Mesothelial cell of epicardium (in vitro differentiated cells): Measurements from ENCODE around the gene MTX1. TPM values are rescaled to one million over a fixed set of nuclear protein-coding genes. Genes with fewer than 3 reads are reported as not detected.

Source experiments
- DNase-seq, 2 experiments: peaks; one replicate each; pipeline ENCODE4 v3.0.0; 2021; ENCODE audit warnings: low spot score in 2 of 2; ENCODE audit not compliant: unreplicated experiment in 2 of 2
- H3K27ac Mint-ChIP-seq: 2 replicates; pipeline ENCODE4 v1.8.0; 2021; ENCODE audit warnings: mixed read lengths
- H3K27me3 Mint-ChIP-seq: 2 replicates; pipeline ENCODE4 v1.8.0; 2021; ENCODE audit warnings: low read depth, mixed read lengths
- H3K36me3 Mint-ChIP-seq: 2 replicates; pipeline ENCODE4 v1.8.0; 2021; ENCODE audit warnings: mixed read lengths
- H3K4me1 Mint-ChIP-seq: 2 replicates; pipeline ENCODE4 v1.8.0; 2021; ENCODE audit warnings: mixed read lengths
- H3K4me3 Mint-ChIP-seq: 2 replicates; pipeline ENCODE4 v1.8.0; 2021; ENCODE audit warnings: mild to moderate bottlenecking, moderate library complexity, mixed read lengths
- H3K9me3 Mint-ChIP-seq: 2 replicates; pipeline ENCODE4 v1.8.0; 2021; ENCODE audit warnings: mixed read lengths
- total RNA-seq: library from RNA; stranded (reverse); gene quantifications from 3 replicates; pipeline ENCODE4 v1.2.1, GENCODE V29; 2021
- TF ChIP-seq, protein P1 (sequence below): fragments of 200-600 bp; sonication (generic); IDR thresholded peaks from one replicate; pipeline ENCODE4 v1.5.0; 2021; ENCODE audit warnings: antibody characterized with exemption; ENCODE audit not compliant: unreplicated experiment

MTX1 gene
- total RNA-seq, 1 donor from 2014 or later, result 35.7 TPM

DNA sequence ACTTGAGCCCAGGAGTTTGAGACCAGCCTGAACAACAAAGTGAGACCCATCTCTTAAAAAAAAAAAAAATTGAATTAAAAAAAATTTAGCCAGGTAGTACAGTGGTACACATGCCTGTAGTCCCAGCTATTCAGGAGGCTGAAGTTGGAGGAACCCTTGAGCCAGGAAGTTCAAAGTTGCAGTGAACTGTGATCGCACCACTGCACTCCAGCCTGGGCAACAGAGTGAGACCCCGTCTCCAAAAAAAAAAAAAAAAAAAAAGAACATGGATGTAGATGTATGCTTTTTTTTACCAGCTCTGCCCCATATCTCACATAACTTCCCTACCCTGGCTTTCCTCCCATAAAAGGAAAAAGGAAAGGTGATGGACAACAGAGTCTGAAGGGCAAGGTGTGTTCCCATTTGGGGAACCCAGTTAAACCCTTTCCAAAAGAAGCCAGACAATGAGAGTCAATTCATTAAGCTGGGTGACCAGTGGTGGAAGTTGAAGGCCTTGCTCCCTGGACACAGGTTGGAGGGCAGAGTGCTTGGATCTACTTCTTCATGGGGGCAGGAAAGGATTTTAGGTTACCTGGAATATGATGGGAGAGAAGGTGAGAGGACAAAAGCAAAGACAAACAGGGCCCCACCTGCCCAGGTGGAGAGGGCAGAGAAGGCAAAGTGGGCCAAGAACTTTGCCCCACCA, 38.3 kb upstream of the MTX1 start:
- TF ChIP-seq, protein P1, sequence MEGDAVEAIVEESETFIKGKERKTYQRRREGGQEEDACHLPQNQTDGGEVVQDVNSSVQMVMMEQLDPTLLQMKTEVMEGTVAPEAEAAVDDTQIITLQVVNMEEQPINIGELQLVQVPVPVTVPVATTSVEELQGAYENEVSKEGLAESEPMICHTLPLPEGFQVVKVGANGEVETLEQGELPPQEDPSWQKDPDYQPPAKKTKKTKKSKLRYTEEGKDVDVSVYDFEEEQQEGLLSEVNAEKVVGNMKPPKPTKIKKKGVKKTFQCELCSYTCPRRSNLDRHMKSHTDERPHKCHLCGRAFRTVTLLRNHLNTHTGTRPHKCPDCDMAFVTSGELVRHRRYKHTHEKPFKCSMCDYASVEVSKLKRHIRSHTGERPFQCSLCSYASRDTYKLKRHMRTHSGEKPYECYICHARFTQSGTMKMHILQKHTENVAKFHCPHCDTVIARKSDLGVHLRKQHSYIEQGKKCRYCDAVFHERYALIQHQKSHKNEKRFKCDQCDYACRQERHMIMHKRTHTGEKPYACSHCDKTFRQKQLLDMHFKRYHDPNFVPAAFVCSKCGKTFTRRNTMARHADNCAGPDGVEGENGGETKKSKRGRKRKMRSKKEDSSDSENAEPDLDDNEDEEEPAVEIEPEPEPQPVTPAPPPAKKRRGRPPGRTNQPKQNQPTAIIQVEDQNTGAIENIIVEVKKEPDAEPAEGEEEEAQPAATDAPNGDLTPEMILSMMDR, result no peak
- Mint-ChIP-seq H3K4me1 (peaks cover 32% of the 10 kb centered on the region), H3K9me3 (no peaks in the 10 kb centered on the region), H3K27ac (no peak overlapping the region), H3K4me3 (no peak overlapping the region), H3K27me3 (peaks cover 11% of the 10 kb centered on the region), H3K36me3 (peaks cover 8% of the 10 kb centered on the region)
- DNase-seq, result no peak

DNA sequence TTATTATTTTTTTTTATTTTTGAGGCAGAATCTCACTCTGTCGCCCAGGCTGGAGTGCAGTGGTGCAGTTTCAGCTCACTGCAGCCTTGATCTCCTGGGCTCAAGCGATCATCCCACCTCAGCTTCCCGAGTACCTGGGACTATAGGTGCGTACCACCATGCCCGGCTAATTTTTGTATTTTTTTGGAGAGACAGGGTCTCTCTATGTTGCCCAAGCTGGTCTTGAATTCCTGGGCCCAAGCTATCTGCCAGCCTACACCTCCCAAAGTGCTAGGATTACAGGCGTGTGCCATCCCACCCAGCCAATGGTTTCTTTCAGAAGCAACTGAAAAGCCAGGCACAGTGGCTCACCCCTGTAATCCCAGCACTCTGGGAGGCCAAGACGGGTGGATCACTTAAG, 37.7 kb upstream of the MTX1 start:
- Mint-ChIP-seq H3K27ac (no peak overlapping the region), H3K27me3 (peaks cover 11% of the 10 kb centered on the region), H3K36me3 (peaks cover 8% of the 10 kb centered on the region), H3K4me1 (peaks cover 32% of the 10 kb centered on the region), H3K9me3 (no peaks in the 10 kb centered on the region), H3K4me3 (no peak overlapping the region)
- DNase-seq, result peak in 1 of 2 experiments; percentile 3
- TF ChIP-seq, protein P1, result no peak

DNA sequence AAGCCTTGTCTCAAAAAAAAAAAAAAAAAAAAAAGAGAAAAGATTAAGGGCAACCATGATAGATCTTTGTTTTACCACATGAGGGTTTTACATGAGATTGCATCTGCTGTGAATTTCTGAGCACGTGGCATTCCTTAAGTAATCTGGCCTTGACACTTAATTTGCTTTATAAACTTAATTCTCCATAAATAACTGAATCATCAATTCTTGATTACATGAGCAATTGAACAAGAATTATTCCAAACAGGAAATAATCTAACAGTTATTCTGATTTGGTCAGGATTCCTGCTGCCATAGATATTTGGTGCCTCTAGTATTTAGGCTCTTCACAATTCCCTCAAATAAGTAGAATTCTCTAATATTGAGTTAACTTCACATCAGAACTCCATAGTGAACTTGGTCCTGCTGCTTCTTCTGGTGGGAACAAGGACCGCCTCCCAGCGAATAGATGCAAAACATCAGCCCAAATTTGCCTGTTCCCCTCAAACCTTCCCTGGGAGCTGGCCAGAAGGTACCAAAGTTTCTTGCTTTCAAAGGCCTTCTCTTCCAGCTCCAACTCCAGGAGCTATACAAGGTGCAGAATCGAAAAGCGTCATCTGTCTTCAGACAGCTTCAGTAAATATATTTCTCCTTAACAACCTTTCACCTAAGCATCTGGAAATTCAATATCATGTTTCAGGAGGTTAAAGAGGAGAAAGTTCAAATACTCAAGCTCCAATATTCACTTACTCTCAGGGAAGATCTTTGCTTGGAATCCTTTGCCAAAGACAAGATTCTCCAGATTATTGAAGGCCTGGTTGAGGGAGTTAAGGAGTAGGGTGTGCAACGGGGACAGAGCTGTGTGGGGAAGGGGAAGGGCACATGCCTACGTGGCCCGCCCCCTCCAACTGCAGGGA, 36.4 kb upstream of the MTX1 start:
- peaks cover 32% of the 10 kb centered on the region for H3K4me1 Mint-ChIP-seq
- no peaks in the 10 kb centered on the region for H3K9me3 Mint-ChIP-seq
- H3K4me3 Mint-ChIP-seq, result peak overlapping the region; percentile 99
- peaks cover 8% of the 10 kb centered on the region for H3K36me3 Mint-ChIP-seq
- peak overlapping the region; percentile 99 for H3K27ac Mint-ChIP-seq
- TF ChIP-seq, protein P1, result no peak
- H3K27me3 Mint-ChIP-seq, result peaks cover 11% of the 10 kb centered on the region
- peak in 1 of 2 experiments; percentile 48 for DNase-seq

DNA sequence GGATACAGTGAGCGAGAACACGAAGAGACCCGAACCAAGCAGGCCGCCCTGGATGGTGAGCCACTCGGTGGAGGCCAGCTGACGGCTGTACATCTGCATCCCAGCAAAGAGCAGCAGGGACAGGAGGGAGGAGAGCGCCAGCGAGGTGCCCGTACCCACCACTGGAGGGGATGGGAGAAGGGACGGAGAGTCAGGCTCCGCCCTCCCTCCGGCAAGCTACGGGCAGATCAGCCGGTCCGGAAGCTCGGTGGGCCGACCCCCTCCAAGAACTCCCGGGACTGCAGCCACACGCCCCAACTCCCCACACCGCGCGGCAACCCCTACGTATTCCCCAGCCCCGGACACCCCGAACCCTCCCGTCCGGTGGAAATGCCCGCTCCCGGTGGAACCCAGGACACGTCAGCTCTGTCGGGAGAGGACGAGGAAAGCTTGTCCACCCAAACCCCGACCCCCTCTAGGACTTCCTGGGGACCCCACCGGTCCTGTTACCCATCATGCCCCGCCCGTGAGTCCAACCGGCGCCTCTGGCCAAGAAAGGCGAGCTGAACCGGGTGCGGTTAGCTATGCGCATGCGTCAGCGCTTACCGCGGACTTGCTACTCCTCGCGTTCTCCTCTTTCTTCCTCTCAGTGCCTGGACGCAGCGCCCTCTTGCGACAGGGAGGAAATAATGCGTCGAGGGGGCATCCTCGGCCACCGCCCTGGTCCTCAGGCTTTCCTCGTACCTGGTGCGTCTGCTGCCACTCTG, 35.6 kb upstream of the MTX1 start, which contains the start of gene KRTCAP2:
Gene KRTCAP2, minus strand, starts transcription at position 573 of the 746 bp plus-strand sequence. Its CDS starts 80 bp downstream, at position 493.
- Mint-ChIP-seq H3K36me3 (peaks cover 8% of the 10 kb centered on the region), H3K27ac (peak within 1 kb of the TSS; percentile 99), H3K4me1 (peaks cover 27% of the 10 kb centered on the region), H3K9me3 (no peaks in the 10 kb centered on the region), H3K27me3 (peaks cover 11% of the 10 kb centered on the region), H3K4me3 (peak within 1 kb of the TSS; percentile 99)
- TF ChIP-seq, protein P1, result peak; percentile 85
- DNase-seq, result peak; percentile 88 to 95

DNA sequence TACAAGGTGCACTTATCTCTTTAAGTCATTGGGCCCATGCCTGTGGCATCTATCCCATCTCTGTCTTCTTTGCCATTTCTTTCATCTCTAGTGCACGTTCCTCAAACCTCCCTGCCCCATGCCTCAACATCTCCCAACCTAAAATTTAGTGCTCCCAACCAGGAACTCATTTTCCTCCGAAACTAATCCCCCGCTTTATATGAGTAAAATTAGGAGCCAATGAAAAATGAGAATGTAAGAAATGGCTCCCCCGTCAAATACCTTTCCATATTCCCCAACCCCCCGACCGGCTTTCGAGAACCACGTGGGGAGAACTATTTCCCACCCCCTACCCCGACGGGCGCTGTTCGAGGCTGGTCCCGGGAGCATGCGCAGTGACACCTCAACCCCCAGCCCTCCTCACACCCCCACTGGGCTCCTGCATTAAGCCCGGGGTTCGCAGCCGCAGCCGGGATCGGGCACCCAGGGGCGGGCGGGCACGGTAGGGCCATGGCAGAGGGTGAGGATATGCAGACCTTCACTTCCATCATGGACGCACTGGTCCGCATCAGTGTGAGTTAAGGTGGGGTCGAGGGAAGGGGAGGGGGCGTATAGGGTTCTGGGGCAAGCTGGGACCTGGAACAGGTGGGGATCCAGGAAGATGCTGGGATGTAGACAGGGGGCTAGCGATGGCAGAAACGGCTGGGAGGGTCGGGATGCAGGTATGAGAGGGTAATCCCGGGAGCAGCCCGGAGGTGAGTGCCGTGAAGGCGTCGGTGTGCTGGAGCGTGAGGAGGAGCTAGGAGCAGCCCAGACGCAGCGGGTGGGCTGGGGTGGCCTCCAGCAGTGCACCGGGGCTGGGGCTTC, 34.8 kb upstream of the MTX1 start, which contains the start of gene TRIM46:
Gene TRIM46, plus strand, starts transcription at position 372 of the 846 bp plus-strand sequence. Its CDS starts 118 bp downstream, at position 490.
- peak within 1 kb of the TSS; percentile 99 for H3K4me3 Mint-ChIP-seq
- TF ChIP-seq, protein P1, result no peak
- H3K36me3 Mint-ChIP-seq, result peaks cover 8% of the 10 kb centered on the region
- H3K4me1 Mint-ChIP-seq, result peaks cover 26% of the 10 kb centered on the region
- no peaks in the 10 kb centered on the region for H3K9me3 Mint-ChIP-seq
- DNase-seq, result peak in 1 of 2 experiments; percentile 49
- H3K27me3 Mint-ChIP-seq, result peaks cover 11% of the 10 kb centered on the region
- peak within 1 kb of the TSS; percentile 99 for H3K27ac Mint-ChIP-seq
